Measurements from ENCODE around the gene ACRV1. TPM values are rescaled to one million over a fixed set of nuclear protein-coding genes. Genes with fewer than 3 reads are reported as not detected.

Gene ACRV1, protein sequence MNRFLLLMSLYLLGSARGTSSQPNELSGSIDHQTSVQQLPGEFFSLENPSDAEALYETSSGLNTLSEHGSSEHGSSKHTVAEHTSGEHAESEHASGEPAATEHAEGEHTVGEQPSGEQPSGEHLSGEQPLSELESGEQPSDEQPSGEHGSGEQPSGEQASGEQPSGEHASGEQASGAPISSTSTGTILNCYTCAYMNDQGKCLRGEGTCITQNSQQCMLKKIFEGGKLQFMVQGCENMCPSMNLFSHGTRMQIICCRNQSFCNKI
- total RNA-seq (2016; rRNA removed; fragmentation: Illumina TruSeq; extraction: Trizol), result not detected in 2 replicates
- total RNA-seq (2016; cell fraction: cytosol; rRNA removed; fragmentation: Illumina TruSeq; extraction: Trizol; ENCODE audit: low read depth), result not detected in 2 replicates
- not detected in 2 replicates for total RNA-seq (2016; cell fraction: insoluble cytoplasmic fraction; rRNA removed; fragmentation: Illumina TruSeq; extraction: Trizol)
- not detected in 2 replicates for total RNA-seq (2016; cell fraction: membrane; rRNA removed; fragmentation: Illumina TruSeq; extraction: Trizol)
- not detected in 2 replicates for total RNA-seq (2016; cell fraction: nucleus; rRNA removed; fragmentation: Illumina TruSeq; extraction: Trizol)
- 0.09 TPM in 1 of 2 replicates, not detected in the other for polyA plus RNA-seq (2011; rRNA removed)
- polyA plus RNA-seq (2011; cell fraction: cytosol; rRNA removed), result not detected in 2 replicates
- not detected in 2 replicates for polyA plus RNA-seq (2011; cell fraction: nucleus; rRNA removed)
- polyA plus RNA-seq (2012), result 0.11 TPM in 1 of 2 replicates, not detected in the other
- not detected in 2 replicates for polyA plus RNA-seq (2016; cell fraction: cytosol; fragmentation: Illumina TruSeq; extraction: Trizol; ENCODE audit: low read depth)
- not detected in 2 replicates for polyA plus RNA-seq (2016; cell fraction: insoluble cytoplasmic fraction; fragmentation: Illumina TruSeq; extraction: Trizol; ENCODE audit: low read depth)
- not detected in 2 replicates for polyA plus RNA-seq (2016; cell fraction: membrane; fragmentation: Illumina TruSeq; extraction: Trizol; ENCODE audit: low read depth)
- not detected in 2 replicates for polyA plus RNA-seq (2016; cell fraction: nucleus; fragmentation: Illumina TruSeq; extraction: Trizol; ENCODE audit: insufficient read depth, low read depth)
- 0.33 TPM in 1 of 2 replicates, not detected in the other for polyA minus RNA-seq (2011; rRNA and poly(A)+ RNA removed; ENCODE audit: low replicate concordance)
- not detected in 2 replicates for polyA minus RNA-seq (2011; cell fraction: cytosol; rRNA and poly(A)+ RNA removed)
- polyA minus RNA-seq (2011; cell fraction: nucleus; rRNA and poly(A)+ RNA removed), result not detected in 2 replicates
- Bru-seq, nascent RNA, result not detected
- not detected for BruChase-seq, experiment 1, labeled RNA remaining after a 6-hour chase
- percentile 12 among the genes with signal in this experiment for BruChase-seq, experiment 2, labeled RNA remaining after a 2-hour chase
- long read RNA-seq, experiment 1, result 0 reads
- long read RNA-seq, experiment 2, result 0 reads

DNA sequence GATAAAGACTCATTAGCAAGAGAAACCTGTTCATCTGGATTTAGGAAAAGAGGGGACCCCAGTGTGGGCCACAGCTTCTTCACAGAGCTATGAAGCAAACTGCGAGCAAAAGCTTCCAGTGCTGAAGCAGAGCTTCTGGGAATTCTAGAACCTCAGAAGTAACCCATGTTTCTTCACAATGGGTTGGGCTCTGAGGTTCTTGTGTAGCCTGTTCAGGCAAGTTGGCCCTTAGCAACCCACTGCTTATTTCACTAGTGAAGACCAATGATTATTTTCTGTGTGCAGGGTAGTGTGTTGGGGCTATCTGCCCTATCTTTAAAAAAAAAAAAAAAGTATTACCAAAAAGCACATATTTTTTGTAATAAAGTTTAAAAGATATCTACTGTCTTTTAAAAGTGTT is at the start of gene ACRV1:
Gene ACRV1, minus strand, starts transcription at position 101 of the 400 bp plus-strand sequence. Its CDS starts 67 bp downstream, at position 34.
- H3K9me3 ChIP-seq (ENCODE audit: low read length), result no peaks in the 10 kb centered on the region
- intact Hi-C loops (cut with micrococcal nuclease; ENCODE audit: unreplicated experiment), result no loop called here
- no peak for FAIRE-seq
- H3K27ac ChIP-seq (ENCODE audit: extremely low read length, insufficient read depth, low read length), result no peak within 1 kb of the TSS
- H2AFZ ChIP-seq (ENCODE audit: low read length), result no peak within 1 kb of the TSS
- TF ChIP-seq MEIS1 (CRISPR knock-in tag; IDR thresholded peaks at IDR 0.05; ENCODE audit: borderline replicate concordance) (no peak), POGK (CRISPR knock-in tag; conservative IDR thresholded peaks at IDR 0.05) (no peak), STAT5B (CRISPR knock-in tag; IDR thresholded peaks at IDR 0.05) (no peak), ASH2L (IDR thresholded peaks at IDR 0.05; ENCODE audit: insufficient read length, low read depth, low read length) (no peak)
- H3K4me3 ChIP-seq (replicated peaks in 1 of 3; ENCODE audit: insufficient read depth in 1 of 3, low read depth in 2 of 3, low read length in 3 of 3), result no peak within 1 kb of the TSS
- H3K79me2 ChIP-seq (ENCODE audit: insufficient read depth, low read length), result no peaks in the 10 kb centered on the region
- no peak for ATAC-seq
- H3K27me3 ChIP-seq (ENCODE audit: control insufficient read depth in 1 of 2, insufficient read depth in 2 of 2, low read length in 2 of 2), result no peaks in the 10 kb centered on the region
- BruUV-seq (replicated peaks), result no TSS peak
- no peaks in the 10 kb centered on the region for H4K20me1 ChIP-seq (ENCODE audit: insufficient read depth, low read length)
- WGBS (ENCODE audit: low lambda C conversion rate), result 100% methylated on average over 1 of the region's 1 CpG
- H3K4me2 ChIP-seq (ENCODE audit: low read depth, low read length), result no peak within 1 kb of the TSS
- H3K4me1 ChIP-seq (ENCODE audit: insufficient read depth, low read length), result no peaks in the 10 kb centered on the region
- no peak within 1 kb of the TSS for H3K9ac ChIP-seq (ENCODE audit: insufficient read depth, low read depth, low read length)
- DNase-seq (ENCODE audit: low spot score), result no peak
- H3K36me3 ChIP-seq (replicated peaks in 1 of 2; ENCODE audit: control insufficient read depth in 1 of 2, insufficient read depth in 2 of 2, low read length in 2 of 2), result peaks cover 3 to 8% of the 10 kb centered on the region in 2 experiments; a peak in 3 of 5 replicates
- ChIA-PET POLR2A (no interaction called here), CTCF (ENCODE audit: low intra/inter-chr PET ratio, low total read pairs) (no interaction called here)
- in situ Hi-C loops (cut with HindIII; ENCODE audit: extremely low pct_ligation_motif_present, low pct_unique_long_range_greater_than_20kb), result no loop called here

Measured in HepG2 (cell line).